ENCODE results near the gene SCAMP3.

The SCAMP3 gene

DNA sequence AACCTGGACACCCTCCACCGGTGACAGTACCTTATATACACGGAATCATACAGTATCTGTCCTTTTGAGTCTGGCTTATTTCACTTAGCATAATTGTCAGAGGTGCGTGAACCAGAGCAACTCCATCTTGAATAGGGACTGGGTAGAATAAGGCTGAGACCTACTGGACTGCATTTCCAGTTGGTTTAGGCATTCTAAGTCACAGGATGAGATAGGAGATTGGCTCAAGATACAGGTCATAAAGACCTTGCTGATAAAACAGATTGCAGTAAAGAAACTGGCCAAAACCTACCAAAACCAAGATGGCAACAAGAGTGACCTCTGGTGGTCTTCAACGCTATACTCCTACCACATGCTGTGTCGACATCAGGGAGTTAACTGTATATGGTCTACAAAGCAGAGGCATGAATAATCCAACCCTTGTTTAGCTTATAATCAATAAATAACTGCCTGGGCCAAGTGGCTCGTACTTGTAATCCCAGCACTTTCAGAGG, 45.1 kb upstream of the SCAMP3 start:
- H3K27me3 ChIP-seq (ENCODE audit: insufficient read depth, low read length): no peaks in the 10 kb centered on the region
- peak overlapping the region; percentile 59 for H2BK12ac ChIP-seq (ENCODE audit: low read length)
- no peaks in the 10 kb centered on the region for H3K9me3 ChIP-seq (ENCODE audit: insufficient read depth, low read depth, low read length)
- peak overlapping the region; percentile 72 for H4K8ac ChIP-seq (ENCODE audit: low read depth, low read length)
- H3K79me2 ChIP-seq (ENCODE audit: control insufficient read depth, insufficient read depth, low read length, poor library complexity): peaks cover 10% of the 10 kb centered on the region
- no peak overlapping the region for H2AK5ac ChIP-seq (ENCODE audit: low read length)
- peak overlapping the region; percentile 85 for H4K91ac ChIP-seq (ENCODE audit: low read depth, low read length)
- no peak overlapping the region for H4K12ac ChIP-seq (ENCODE audit: low read depth, low read length)
- H2BK120ac ChIP-seq (ENCODE audit: insufficient read depth, low read length, poor library complexity): peak overlapping the region; percentile 57
- peak; percentile 16 to 54 for DNase-seq
- H3K9ac ChIP-seq (ENCODE audit: low read length): no peak overlapping the region
- peaks cover 19 to 26% of the 10 kb centered on the region in 2 experiments for H3K4me1 ChIP-seq (ENCODE audit: control insufficient read depth in 1 of 2, insufficient read depth in 2 of 2, low read length in 2 of 2)
- H3K14ac ChIP-seq (ENCODE audit: low read length): no peak overlapping the region
- H3K79me1 ChIP-seq (ENCODE audit: low read length): peaks cover 18% of the 10 kb centered on the region
- H3K4me2 ChIP-seq (ENCODE audit: low read length): no peak overlapping the region
- no peak overlapping the region for H2AFZ ChIP-seq (ENCODE audit: insufficient read depth, low read length, poor library complexity)
- no CpG with 5 or more reads among the region's 6 CpGs for WGBS (ENCODE audit: extremely low coverage, insufficient coverage, insufficient read length)
- no peak overlapping the region for H3K4ac ChIP-seq (ENCODE audit: low read depth, low read length)
- no peak overlapping the region for H2BK5ac ChIP-seq (ENCODE audit: low read depth, low read length, poor library complexity)
- H3K36me3 ChIP-seq (ENCODE audit: control insufficient read depth in 1 of 2, insufficient read depth in 2 of 2, low read length in 2 of 2): peaks cover 4 to 11% of the 10 kb centered on the region in 2 experiments
- no peak overlapping the region for H3K23ac ChIP-seq (ENCODE audit: low read length)
- no peak overlapping the region for H3K4me3 ChIP-seq (ENCODE audit: low read depth, low read length)
- peak overlapping the region; percentile 97 for H3K27ac ChIP-seq (ENCODE audit: low read depth, low read length)
- H3K18ac ChIP-seq (ENCODE audit: low read length): no peak overlapping the region

DNA sequence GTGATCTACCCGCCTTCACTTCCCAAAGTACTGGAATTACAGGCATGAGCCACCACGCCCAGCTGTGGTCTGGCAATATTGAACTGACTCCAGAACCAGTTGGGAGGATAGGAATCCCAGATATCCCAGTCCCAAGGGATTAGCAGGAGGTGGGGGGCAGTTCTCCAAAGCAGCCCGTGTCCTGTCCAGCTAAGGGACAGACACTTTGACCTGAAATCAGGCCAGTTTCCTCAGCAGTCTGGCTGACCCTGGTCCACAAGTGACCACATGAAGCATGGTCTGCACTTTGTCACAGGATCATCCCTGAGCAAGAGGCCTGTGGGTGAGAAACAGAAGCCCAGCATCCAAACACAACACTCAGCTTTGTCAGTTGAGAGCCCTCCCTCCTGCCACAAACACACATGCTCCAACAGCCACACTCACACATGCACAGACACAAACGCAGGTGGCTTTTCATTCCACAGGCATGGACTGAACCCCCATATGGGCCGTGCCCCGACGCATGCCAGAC, 43.8 kb upstream of the SCAMP3 start:
- Histone ChIP-seq H2AK5ac (ENCODE audit: low read length) (no peak overlapping the region), H3K9me3 (ENCODE audit: insufficient read depth, low read depth, low read length) (no peaks in the 10 kb centered on the region), H4K12ac (ENCODE audit: low read depth, low read length) (no peak overlapping the region), H3K4me3 (ENCODE audit: low read depth, low read length) (no peak overlapping the region), H3K9ac (ENCODE audit: low read length) (no peak overlapping the region), H2AFZ (ENCODE audit: insufficient read depth, low read length, poor library complexity) (no peak overlapping the region), H2BK5ac (ENCODE audit: low read depth, low read length, poor library complexity) (no peak overlapping the region), H2BK12ac (ENCODE audit: low read length) (peak overlapping the region; percentile 52), H3K27me3 (ENCODE audit: insufficient read depth, low read length) (no peaks in the 10 kb centered on the region), H3K14ac (ENCODE audit: low read length) (peak overlapping the region; percentile 43), H3K79me2 (ENCODE audit: control insufficient read depth, insufficient read depth, low read length, poor library complexity) (peaks cover 10% of the 10 kb centered on the region), H2BK120ac (ENCODE audit: insufficient read depth, low read length, poor library complexity) (peak overlapping the region; percentile 8), H3K27ac (ENCODE audit: low read depth, low read length) (no peak overlapping the region), H3K4me1 (ENCODE audit: control insufficient read depth in 1 of 2, insufficient read depth in 2 of 2, low read length in 2 of 2) (peaks cover 19 to 26% of the 10 kb centered on the region in 2 experiments), H4K91ac (ENCODE audit: low read depth, low read length) (peak overlapping the region; percentile 37), H3K36me3 (ENCODE audit: control insufficient read depth in 1 of 2, insufficient read depth in 2 of 2, low read length in 2 of 2) (peaks cover 0 to 4% of the 10 kb centered on the region in 2 experiments), H4K8ac (ENCODE audit: low read depth, low read length) (peak overlapping the region; percentile 64), H3K4me2 (ENCODE audit: low read length) (no peak overlapping the region), H3K4ac (ENCODE audit: low read depth, low read length) (no peak overlapping the region), H3K18ac (ENCODE audit: low read length) (no peak overlapping the region), H3K79me1 (ENCODE audit: low read length) (peaks cover 18% of the 10 kb centered on the region), H3K23ac (ENCODE audit: low read length) (no peak overlapping the region)
- no CpG with 5 or more reads among the region's 7 CpGs for WGBS (ENCODE audit: extremely low coverage, insufficient coverage, insufficient read length)
- DNase-seq: no peak

DNA sequence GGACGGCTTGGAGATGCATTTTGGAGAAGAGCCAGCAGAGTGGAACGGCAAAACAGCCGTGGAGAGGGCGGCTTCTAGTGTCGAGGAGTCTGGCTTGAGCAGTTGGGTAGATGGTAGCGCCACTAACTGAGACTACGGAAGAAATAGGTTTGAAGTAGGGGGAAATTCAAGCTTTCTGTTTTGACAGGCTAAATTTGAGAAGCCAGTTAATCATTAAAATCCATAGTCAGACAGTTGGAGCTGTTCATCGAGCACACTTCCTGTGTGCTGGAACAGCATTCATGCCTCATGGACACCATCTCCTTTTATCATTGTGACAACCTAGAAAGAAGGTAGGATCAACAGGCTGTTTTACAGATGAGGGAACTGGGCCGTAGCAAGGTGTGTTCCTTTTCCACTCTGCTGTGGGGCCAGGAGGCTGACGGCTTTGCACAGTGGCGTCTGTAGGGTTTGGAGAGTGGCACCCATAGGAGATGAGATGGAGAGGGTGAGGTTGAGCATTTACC, 42.5 kb upstream of the SCAMP3 start:
- WGBS (ENCODE audit: extremely low coverage, insufficient coverage, insufficient read length): no CpG with 5 or more reads among the region's 11 CpGs
- no peaks in the 10 kb centered on the region for H3K36me3 ChIP-seq (ENCODE audit: control insufficient read depth in 1 of 2, insufficient read depth in 2 of 2, low read length in 2 of 2)
- no peak overlapping the region for H3K4me3 ChIP-seq (ENCODE audit: low read depth, low read length)
- H3K27me3 ChIP-seq (ENCODE audit: insufficient read depth, low read length): no peaks in the 10 kb centered on the region
- H2BK120ac ChIP-seq (ENCODE audit: insufficient read depth, low read length, poor library complexity): no peak overlapping the region
- H3K23ac ChIP-seq (ENCODE audit: low read length): no peak overlapping the region
- H4K91ac ChIP-seq (ENCODE audit: low read depth, low read length): no peak overlapping the region
- no peak overlapping the region for H4K12ac ChIP-seq (ENCODE audit: low read depth, low read length)
- peaks cover 17 to 19% of the 10 kb centered on the region in 2 experiments for H3K4me1 ChIP-seq (ENCODE audit: control insufficient read depth in 1 of 2, insufficient read depth in 2 of 2, low read length in 2 of 2)
- H3K27ac ChIP-seq (ENCODE audit: low read depth, low read length): no peak overlapping the region
- H3K4me2 ChIP-seq (ENCODE audit: low read length): no peak overlapping the region
- peaks cover 8% of the 10 kb centered on the region for H3K79me2 ChIP-seq (ENCODE audit: control insufficient read depth, insufficient read depth, low read length, poor library complexity)
- H3K9me3 ChIP-seq (ENCODE audit: insufficient read depth, low read depth, low read length): no peaks in the 10 kb centered on the region
- H3K18ac ChIP-seq (ENCODE audit: low read length): no peak overlapping the region
- no peak overlapping the region for H3K9ac ChIP-seq (ENCODE audit: low read length)
- H3K4ac ChIP-seq (ENCODE audit: low read depth, low read length): no peak overlapping the region
- no peak overlapping the region for H2BK12ac ChIP-seq (ENCODE audit: low read length)
- no peak overlapping the region for H2BK5ac ChIP-seq (ENCODE audit: low read depth, low read length, poor library complexity)
- peaks cover 16% of the 10 kb centered on the region for H3K79me1 ChIP-seq (ENCODE audit: low read length)
- no peak overlapping the region for H2AFZ ChIP-seq (ENCODE audit: insufficient read depth, low read length, poor library complexity)
- no peak overlapping the region for H2AK5ac ChIP-seq (ENCODE audit: low read length)
- no peak overlapping the region for H4K8ac ChIP-seq (ENCODE audit: low read depth, low read length)
- no peak overlapping the region for H3K14ac ChIP-seq (ENCODE audit: low read length)
- no peak for DNase-seq

DNA sequence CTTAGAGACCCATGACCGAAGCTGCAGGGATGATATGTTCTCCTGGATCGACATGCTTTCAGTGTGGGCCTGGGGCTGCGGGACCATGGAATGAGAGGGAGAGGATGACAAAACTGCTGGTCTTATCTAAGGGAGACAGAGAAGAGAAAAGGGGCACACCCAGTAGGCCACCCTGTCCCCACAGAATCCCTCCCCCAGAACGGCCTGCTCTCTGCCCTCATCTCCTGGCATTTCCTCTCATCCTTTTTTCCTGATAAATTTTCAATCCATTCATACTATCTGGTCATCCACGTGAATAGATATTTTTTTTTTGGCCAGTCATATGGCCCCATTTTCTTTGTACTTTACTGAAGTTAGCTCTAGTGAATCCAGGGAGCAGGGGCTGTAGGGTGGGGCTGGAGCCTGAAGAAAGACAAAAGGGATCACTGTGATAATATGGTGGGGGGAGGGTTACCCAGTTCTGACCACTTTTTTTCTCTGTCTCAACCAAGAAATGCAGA, 39.2 kb upstream of the SCAMP3 start, which contains the start of gene PKLR:
PKLR (minus strand) TSS at position 97 of the 500 bp plus-strand sequence; CDS start at position 54, 43 bp downstream.
- Histone ChIP-seq H3K14ac (ENCODE audit: low read length) (no peak within 1 kb of the TSS), H3K4ac (ENCODE audit: low read depth, low read length) (no peak within 1 kb of the TSS), H3K9me3 (ENCODE audit: insufficient read depth, low read depth, low read length) (no peaks in the 10 kb centered on the region), H3K79me2 (ENCODE audit: control insufficient read depth, insufficient read depth, low read length, poor library complexity) (no peaks in the 10 kb centered on the region), H3K4me3 (ENCODE audit: low read depth, low read length) (no peak within 1 kb of the TSS), H3K27ac (ENCODE audit: low read depth, low read length) (no peak within 1 kb of the TSS), H4K8ac (ENCODE audit: low read depth, low read length) (no peak within 1 kb of the TSS), H3K36me3 (ENCODE audit: control insufficient read depth in 1 of 2, insufficient read depth in 2 of 2, low read length in 2 of 2) (no peaks in the 10 kb centered on the region), H3K4me2 (ENCODE audit: low read length) (no peak within 1 kb of the TSS), H3K23ac (ENCODE audit: low read length) (no peak within 1 kb of the TSS), H2AK5ac (ENCODE audit: low read length) (no peak within 1 kb of the TSS), H3K79me1 (ENCODE audit: low read length) (peaks cover 2% of the 10 kb centered on the region), H4K91ac (ENCODE audit: low read depth, low read length) (no peak within 1 kb of the TSS), H3K18ac (ENCODE audit: low read length) (no peak within 1 kb of the TSS), H3K4me1 (ENCODE audit: control insufficient read depth in 1 of 2, insufficient read depth in 2 of 2, low read length in 2 of 2) (peaks cover 7 to 10% of the 10 kb centered on the region in 2 experiments), H2BK12ac (ENCODE audit: low read length) (no peak within 1 kb of the TSS), H3K9ac (ENCODE audit: low read length) (no peak within 1 kb of the TSS), H2BK120ac (ENCODE audit: insufficient read depth, low read length, poor library complexity) (no peak within 1 kb of the TSS), H2BK5ac (ENCODE audit: low read depth, low read length, poor library complexity) (no peak within 1 kb of the TSS), H3K27me3 (ENCODE audit: insufficient read depth, low read length) (no peaks in the 10 kb centered on the region), H4K12ac (ENCODE audit: low read depth, low read length) (no peak within 1 kb of the TSS), H2AFZ (ENCODE audit: insufficient read depth, low read length, poor library complexity) (no peak within 1 kb of the TSS)
- DNase-seq: no peak
- no CpG with 5 or more reads among the region's 5 CpGs for WGBS (ENCODE audit: extremely low coverage, insufficient coverage, insufficient read length)

Data from trophoblast cell (in vitro differentiated cells and primary cell).